GM18867 (cell line): ENCODE data around the gene SCUBE1.
"Not testable (repeated sequence)": the region's sequence is repeated elsewhere in the genome, so short reads cannot be mapped to it uniquely, and the experiment has no call there.

ENCODE experiments used
- ATAC-seq: cut with Tn5 transposase; IDR thresholded peaks from one replicate; pipeline ENCODE4 v1.9.1; 2021; ENCODE audit warnings: mild to moderate bottlenecking, moderate library complexity; ENCODE audit not compliant: unreplicated experiment

The SCUBE1 gene

GRCh38 chr22:43288807-43289420 is 54.3 kb downstream of the SCUBE1 start:
- ATAC-seq = no peak

DNA sequence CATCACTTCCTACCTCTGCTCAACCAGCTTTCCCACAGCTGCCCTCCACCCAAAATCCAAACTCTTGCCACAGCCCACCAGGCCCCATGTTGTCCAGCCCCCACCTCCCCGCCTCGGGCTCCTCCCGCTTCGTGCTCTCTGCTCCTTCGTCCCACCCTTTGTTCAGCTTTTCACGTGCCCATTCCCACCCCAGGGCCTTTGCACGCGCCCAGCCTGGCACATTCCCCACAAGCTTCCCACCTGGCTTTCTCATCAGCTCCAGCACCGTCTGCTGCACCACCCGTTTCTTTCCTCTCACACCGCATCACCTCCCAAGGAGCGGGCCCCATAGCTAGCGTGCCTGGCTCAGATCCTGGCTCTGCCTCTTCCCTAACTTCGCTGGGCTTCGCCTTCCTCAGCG is 54.8 kb downstream of the SCUBE1 start:
- no peak for ATAC-seq

DNA sequence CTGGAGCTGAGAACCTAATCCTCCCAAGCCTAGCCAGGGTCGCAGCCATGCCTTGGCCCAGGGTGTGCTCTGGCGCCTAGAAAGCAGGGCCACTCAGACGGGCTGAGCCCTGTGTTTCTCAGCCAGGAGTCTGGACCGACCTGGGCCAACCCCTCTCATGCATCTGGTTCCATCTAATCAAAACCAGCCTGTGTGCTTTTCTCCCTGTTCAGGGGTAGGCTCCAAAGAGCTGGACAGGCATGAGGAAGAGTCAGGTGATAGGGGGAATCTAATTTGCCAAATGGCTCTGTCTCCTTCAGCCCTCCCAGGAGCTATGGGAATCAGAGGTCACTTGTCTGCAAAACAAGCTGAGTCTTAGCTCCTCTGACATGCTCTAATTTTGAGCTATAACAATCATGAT is 55.7 kb downstream of the SCUBE1 start:
- ATAC-seq = no peak

- ATAC-seq = no peak
Observed at GRCh38 chr22:43281394-43281793, 61.8 kb downstream of the SCUBE1 start.

DNA sequence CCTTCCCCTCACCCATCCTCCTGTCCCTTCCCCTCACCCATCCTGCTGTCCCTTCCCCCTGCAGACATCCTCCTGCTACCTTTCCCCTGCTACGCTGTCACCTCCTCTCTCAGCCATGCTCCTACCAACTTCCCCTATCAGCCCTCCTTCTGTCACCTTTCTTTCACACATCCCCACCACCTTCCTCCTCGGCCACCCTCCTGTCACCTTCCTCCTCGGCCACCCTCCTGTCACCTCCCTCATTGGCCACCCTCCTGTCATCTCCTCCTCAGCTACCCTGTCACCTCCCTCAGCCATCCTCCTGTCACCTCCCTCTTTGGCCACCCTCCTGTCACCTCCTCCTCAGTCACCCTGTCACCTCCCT is 62.7 kb downstream of the SCUBE1 start:
- ATAC-seq = not testable (repeated sequence)

GRCh38 chr22:43279867-43280522 is 63.2 kb downstream of the SCUBE1 start:
- no peak for ATAC-seq

GRCh38 chr22:43277987-43278601 is 65.1 kb downstream of the SCUBE1 start:
- ATAC-seq = no peak

DNA sequence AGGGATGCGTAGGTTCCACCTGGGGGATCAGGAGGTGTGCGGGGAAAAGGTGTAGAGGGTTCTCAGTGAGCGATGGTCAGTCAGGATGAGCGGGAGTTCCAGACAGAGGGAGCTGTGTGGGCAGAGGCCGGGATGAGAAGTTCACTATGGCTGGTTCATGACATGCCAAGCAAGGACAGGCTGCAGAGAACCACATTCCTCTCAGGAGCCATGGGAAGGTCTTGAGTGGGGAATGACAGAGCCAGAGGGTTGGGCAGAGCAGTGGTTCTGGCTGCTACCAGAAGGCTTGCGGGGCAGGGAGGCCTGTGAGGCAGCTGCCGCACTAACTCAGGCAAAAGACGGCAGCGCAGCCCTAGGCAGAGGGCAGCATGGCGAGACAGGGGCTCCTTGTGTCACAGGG is 66.1 kb downstream of the SCUBE1 start:
- ATAC-seq = no peak

- no peak for ATAC-seq
Observed at GRCh38 chr22:43276321-43276720, 66.9 kb downstream of the SCUBE1 start.

DNA sequence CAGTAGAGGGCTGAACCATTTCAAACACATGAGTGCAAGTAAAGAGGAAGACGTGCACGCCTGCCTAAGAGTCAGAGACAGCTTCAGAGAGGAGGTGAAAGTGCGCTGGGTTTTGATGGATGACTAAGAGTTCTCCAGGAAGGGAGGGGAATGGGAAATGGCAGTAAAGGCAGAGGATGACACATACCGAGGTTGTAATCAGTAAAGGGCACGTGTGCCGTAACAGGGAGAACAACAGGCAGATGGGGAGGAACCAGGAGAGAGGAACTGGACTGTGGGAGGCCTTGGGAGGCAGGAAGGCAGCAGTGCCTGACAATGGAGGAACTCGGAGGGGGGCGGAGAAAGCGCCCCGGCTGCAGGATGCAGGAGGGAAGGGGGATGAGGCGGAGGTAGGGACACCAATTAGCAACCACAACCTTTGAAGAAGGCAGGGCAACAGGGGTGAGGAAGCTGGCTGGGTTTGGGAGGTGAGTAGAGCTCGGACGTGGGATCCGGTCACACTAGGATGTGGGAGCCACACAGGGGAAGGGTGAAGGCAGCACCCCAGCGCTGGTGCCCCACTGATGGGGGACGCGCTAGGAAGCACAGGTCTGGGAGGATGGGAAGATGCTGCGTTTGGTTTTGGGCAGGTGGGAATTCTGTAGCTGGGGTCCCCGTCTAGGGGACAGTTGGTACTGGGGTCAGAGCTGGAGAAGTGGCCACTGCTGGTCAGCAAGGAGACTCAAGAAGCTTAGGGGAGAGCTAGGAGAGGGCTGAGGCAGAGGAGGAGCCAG is 67.4 kb downstream of the SCUBE1 start:
- no peak for ATAC-seq

- no peak for ATAC-seq
Observed at GRCh38 chr22:43274595-43275240, 68.5 kb downstream of the SCUBE1 start.

DNA sequence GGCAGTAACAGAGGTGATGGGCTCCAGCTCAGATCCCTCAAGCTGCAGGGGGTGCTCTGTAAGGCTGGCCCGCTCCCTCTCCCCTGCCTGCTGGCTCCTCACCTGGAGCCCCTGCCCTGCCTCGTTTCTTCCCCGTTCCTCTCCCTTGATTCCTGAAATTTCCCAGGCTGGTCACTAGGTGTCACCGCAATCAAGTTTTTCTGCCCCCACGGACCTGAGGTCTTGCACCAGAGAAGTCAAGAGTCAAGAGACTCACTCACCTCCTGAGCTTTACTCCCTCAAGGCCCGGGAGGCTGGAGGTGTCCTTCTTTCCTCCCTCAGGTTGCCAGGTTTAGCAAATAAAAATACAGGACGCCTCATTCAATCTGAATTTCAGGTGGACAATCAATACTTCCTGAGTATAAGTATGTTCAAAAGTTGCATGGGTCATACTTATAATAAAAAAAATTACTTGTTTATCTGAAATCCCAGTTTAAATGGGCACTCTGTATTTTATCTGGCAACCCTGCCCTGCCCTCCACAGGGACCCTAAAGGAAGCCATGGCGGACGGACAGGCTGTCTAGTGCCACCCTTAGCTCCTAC is 69.2 kb downstream of the SCUBE1 start:
- no peak for ATAC-seq

GRCh38 chr22:43272869-43273318 is 70.3 kb downstream of the SCUBE1 start:
- ATAC-seq = no peak

DNA sequence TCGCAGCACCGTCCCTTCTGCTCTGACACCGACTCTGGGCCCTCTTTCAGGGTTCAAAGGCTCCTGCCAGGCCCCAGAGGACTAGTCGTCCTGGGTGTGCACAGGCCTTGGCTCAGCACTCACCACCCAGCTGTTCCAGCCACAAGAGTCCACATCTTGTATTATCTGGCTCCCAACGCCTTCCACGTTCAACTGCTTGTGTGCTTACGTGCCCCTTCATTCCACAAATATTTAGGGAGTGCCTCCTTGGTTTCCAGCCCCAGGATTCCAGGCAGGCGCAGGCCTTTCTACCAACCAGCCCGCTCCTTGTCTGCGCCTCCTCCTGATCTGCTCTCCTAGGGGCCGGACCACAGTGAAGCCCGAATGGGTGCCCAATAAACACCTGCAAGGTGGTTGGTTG is 70.9 kb downstream of the SCUBE1 start:
- ATAC-seq = no peak

GRCh38 chr22:43270949-43271348 is 72.2 kb downstream of the SCUBE1 start:
- no peak for ATAC-seq

DNA sequence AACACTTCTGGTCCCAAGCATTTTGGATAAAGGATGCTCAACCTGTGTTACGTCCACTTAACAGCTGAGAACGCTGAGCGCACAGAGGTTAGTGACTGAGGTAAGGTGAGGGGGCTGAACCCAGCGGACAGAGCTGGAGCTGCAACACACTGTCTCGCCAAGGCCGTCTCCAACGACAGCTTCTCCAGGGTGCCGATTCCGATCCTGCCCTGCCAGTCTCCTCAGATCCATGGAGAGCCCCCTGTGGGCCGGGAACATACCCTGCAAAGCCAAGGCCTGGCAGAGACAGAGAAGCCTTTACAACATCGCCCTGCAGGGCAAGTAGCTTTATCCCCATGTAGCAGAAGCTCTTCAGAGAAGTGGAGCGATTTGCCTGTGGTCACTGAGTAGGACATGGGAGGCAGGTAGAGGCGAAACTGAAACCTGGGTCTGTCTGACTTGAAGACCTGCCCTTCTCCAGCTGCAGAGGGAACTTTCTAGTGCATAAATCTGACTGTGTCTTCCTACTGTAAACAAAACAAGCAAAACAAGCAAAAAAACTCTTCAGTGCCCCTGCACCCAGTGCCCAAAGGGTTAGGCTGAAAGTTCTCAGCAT is 72.8 kb downstream of the SCUBE1 start:
- ATAC-seq = peak; percentile 55

GRCh38 chr22:43269646-43270045 is 73.5 kb downstream of the SCUBE1 start:
- no peak for ATAC-seq

DNA sequence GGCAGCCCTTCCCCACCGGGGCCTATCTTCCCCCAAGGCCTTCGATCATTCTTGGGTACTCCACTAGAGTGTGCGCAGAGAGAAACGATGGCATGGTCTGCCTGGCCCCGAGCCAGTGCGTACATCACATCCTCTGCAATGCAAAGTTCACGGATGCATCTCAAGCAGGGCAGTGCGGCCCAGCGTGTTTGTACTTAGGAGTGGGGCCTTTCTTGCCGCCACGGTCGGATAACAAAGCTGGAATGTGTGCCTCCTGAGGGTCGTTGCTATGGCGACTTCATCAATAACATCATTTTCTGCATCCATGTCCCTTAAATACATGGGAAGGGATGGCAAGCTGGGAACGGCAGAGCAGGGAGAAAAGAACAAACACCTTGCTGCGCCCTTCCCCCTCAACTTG is 73.9 kb downstream of the SCUBE1 start:
- no peak for ATAC-seq

- no peak for ATAC-seq
Observed at GRCh38 chr22:43267981-43268660, 75.1 kb downstream of the SCUBE1 start.
